Vagina (tissue), 2 donors: ENCODE data around the gene CLTB.

Source experiments
- CTCF ChIP-seq, 3 experiments: fragments of 450-650 bp in 2 of 3; fragments of 200-600 bp in 1 of 3; sonication (generic) in 1 of 3; IDR thresholded peaks; one replicate each; pipeline ENCODE4 v1.5.1; 2017 to 2019; ENCODE audit warnings: antibody characterized with exemption in 3 of 3, mild to moderate bottlenecking in 2 of 3, moderate library complexity in 2 of 3
- POLR2A ChIP-seq, 2 donors: fragments of 450-650 bp; IDR thresholded peaks; one replicate each; pipeline ENCODE4 v1.6.1; 2017; ENCODE audit warnings: antibody characterized with exemption in 2 of 2, mild to moderate bottlenecking in 2 of 2, moderate library complexity in 2 of 2
- POLR2AphosphoS5 ChIP-seq, 2 donors: sonication (generic); formaldehyde crosslinking; IDR thresholded peaks; one replicate each; pipeline ENCODE4 v1.9.0; 2017; ENCODE audit warnings: antibody characterized with exemption in 2 of 2, mild to moderate bottlenecking in 2 of 2, low read depth in 1 of 2; ENCODE audit not compliant: insufficient read depth in 1 of 2

- TF ChIP-seq CTCF (IDR thresholded peaks at IDR 0.05) (no peak), POLR2AphosphoS5 (IDR thresholded peaks at IDR 0.05; ENCODE audit: insufficient read depth in 1 of 2, low read depth in 1 of 2) (no peak), POLR2A (IDR thresholded peaks at IDR 0.05) (no peak)
Observed at GRCh38 chr5:176379881-176380280, 36.5 kb downstream of the CLTB start.
